Measurements from ENCODE around the gene NINL. TPM values are rescaled to one million over a fixed set of nuclear protein-coding genes. Genes with fewer than 3 reads are reported as not detected.

Gene NINL
- total RNA-seq, 1 experiment from 2014 or later: 7.2 TPM

- H3K9ac ChIP-seq (ENCODE audit: low read length): no peak overlapping the region
- no peak overlapping the region for H3K27ac ChIP-seq (ENCODE audit: low read depth, low read length)
- no TSS peak for BruUV-seq (replicated peaks)
- POLR2A ChIA-PET: no interaction called here
- H2AFZ ChIP-seq (ENCODE audit: low read depth, low read length, poor library complexity, severe bottlenecking): no peak overlapping the region
- no peaks in the 10 kb centered on the region for H4K20me1 ChIP-seq (ENCODE audit: insufficient read depth)
- H3K4me2 ChIP-seq (ENCODE audit: low read length): no peak overlapping the region
- H3K4me3 ChIP-seq (replicated peaks in 1 of 2; ENCODE audit: low read depth in 1 of 2, low read length in 2 of 2): no peak overlapping the region
- no peaks in the 10 kb centered on the region for H3K36me3 ChIP-seq (ENCODE audit: control insufficient read depth in 1 of 2, insufficient read depth in 2 of 2, low read length in 2 of 2)
- DNase-seq (ENCODE audit: low read depth, low spot score) (no peak), ATAC-seq (no peak)
- H3K79me2 ChIP-seq (ENCODE audit: insufficient read depth, low read length): no peaks in the 10 kb centered on the region
- no peaks in the 10 kb centered on the region for H3K27me3 ChIP-seq (ENCODE audit: insufficient read depth, low read length)
- TF ChIP-seq ZBTB33 (IDR thresholded peaks at IDR 0.05; ENCODE audit: extremely low read depth, insufficient replicate concordance, low read length) (no peak), SIN3A (IDR thresholded peaks at IDR 0.05; ENCODE audit: low read depth) (no peak), YY1 (IDR thresholded peaks at IDR 0.05; ENCODE audit: extremely low read depth, insufficient replicate concordance, low read depth, low read length) (no peak), SP1 (IDR thresholded peaks at IDR 0.05; ENCODE audit: low read depth) (no peak), SRF (IDR thresholded peaks at IDR 0.05; ENCODE audit: low read depth) (no peak), RAD21 (IDR thresholded peaks at IDR 0.05; ENCODE audit: low read depth) (no peak), JUND (IDR thresholded peaks at IDR 0.05) (no peak), ZFX (IDR thresholded peaks at IDR 0.05) (no peak), POLR2A (IDR thresholded peaks at IDR 0.05; ENCODE audit: borderline replicate concordance, extremely low read depth, insufficient read depth, insufficient read length) (no peak), CBX3 (IDR thresholded peaks at IDR 0.05; ENCODE audit: low read depth) (no peak), CTCF (IDR thresholded peaks at IDR 0.05 in 2 of 3, conservative IDR thresholded peaks at IDR 0.05 in 1 of 3; ENCODE audit: borderline replicate concordance in 1 of 3, insufficient read depth in 1 of 3, low read depth in 2 of 3, low read length in 2 of 3) (no peak), POLR2AphosphoS5 (IDR thresholded peaks at IDR 0.05; ENCODE audit: low read depth, low read length) (no peak), REST (IDR thresholded peaks at IDR 0.05; ENCODE audit: low read depth) (no peak), ELF1 (IDR thresholded peaks at IDR 0.05; ENCODE audit: borderline replicate concordance, low read depth) (no peak)
- H3K9me2 ChIP-seq (ENCODE audit: insufficient read depth): no peaks in the 10 kb centered on the region
- peaks cover 7 to 15% of the 10 kb centered on the region in 2 experiments; a peak in 3 of 4 replicates for H3K9me3 ChIP-seq (ENCODE audit: control insufficient read depth in 1 of 2, insufficient read depth in 1 of 2, low read depth in 1 of 2, low read length in 2 of 2)
- intact Hi-C loops (cut with micrococcal nuclease): no loop called here
- CTCF ChIA-PET: no interaction called here
- H3K4me1 ChIP-seq (ENCODE audit: control insufficient read depth in 1 of 2, insufficient read depth in 2 of 2, low read length in 2 of 2): no peaks in the 10 kb centered on the region
- RAD21 ChIA-PET (ENCODE audit: low non-redundant PET in 1 of 2, low total read pairs in 2 of 2, uncharacterized antibody in 2 of 2, unreplicated experiment in 2 of 2): no interaction called here
Observed at GRCh38 chr20:25514747-25515340, 70.5 kb downstream of the NINL start.
